T-cell (primary cell): ENCODE data around the gene CCDC195. TPM values are rescaled to one million over a fixed set of nuclear protein-coding genes. Genes with fewer than 3 reads are reported as not detected.

ENCODE experiments used
- ATAC-seq, 4 experiments: fragments of 200-7000 bp in 3 of 4; fragments of 150-1000 bp in 1 of 4; cut with Tn5 transposase; replicated peaks in 1 of 4; 1 replicate in 3 of 4; 2 replicates in 1 of 4; pipeline ENCODE4 v1.10.0; 2021; ENCODE audit warnings: moderate library complexity in 3 of 4, mild to moderate bottlenecking in 2 of 4, moderate number of reproducible peaks in 1 of 4
- CTCF ChIA-PET, 2 donors: fragments of 300-600 bp; sonication (Branson Sonifier 250); formaldehyde crosslinking; loops; one replicate each; lab custom pipeline; 2022; ENCODE audit warnings: antibody characterized with exemption in 2 of 2; lab: Charles Lee
- POLR2A ChIA-PET, 2 donors: fragments of 300-600 bp; sonication (Branson Sonifier 250); formaldehyde crosslinking; loops; one replicate each; lab custom pipeline; 2022; ENCODE audit warnings: antibody characterized with exemption in 2 of 2; lab: Charles Lee
- DNase-seq, 35 experiments: peaks; one replicate each; pipeline versions ENCODE4 v3.0.0 to v3.0.0-alpha.2; 2013 to 2023
- H3K27ac ChIP-seq: one replicate; pipeline ENCODE4 v1.5.1; 2013; ENCODE audit warnings: low read length
- H3K27me3 ChIP-seq, 2 experiments: replicated peaks in 1 of 2; 1 replicate in 1 of 2; 2 replicates in 1 of 2; pipeline versions ENCODE4 v1.6.1 to v1.7.0; 2013; ENCODE audit warnings: low read length in 1 of 2, mixed read lengths in 1 of 2; ENCODE audit not compliant: control insufficient read depth in 2 of 2, insufficient read depth in 2 of 2; ENCODE audit errors: extremely low read depth in 1 of 2
- H3K36me3 ChIP-seq, 2 donors: 1 replicate in 1 of 2; 2 replicates in 1 of 2; pipeline versions ENCODE4 v1.6.1 to v1.7.0; 2013; ENCODE audit warnings: low read length in 1 of 2; ENCODE audit not compliant: control insufficient read depth in 2 of 2, insufficient read depth in 1 of 2; ENCODE audit errors: extremely low read depth in 1 of 2
- H3K4me1 ChIP-seq, 2 experiments: 1 replicate in 1 of 2; 2 replicates in 1 of 2; pipeline versions ENCODE4 v1.6.1 to v1.7.0; 2013; ENCODE audit warnings: low read length in 2 of 2, mixed read lengths in 1 of 2; ENCODE audit not compliant: insufficient read depth in 2 of 2, control insufficient read depth in 1 of 2; ENCODE audit errors: extremely low read depth in 1 of 2
- H3K4me3 ChIP-seq, 2 donors: 1 replicate in 1 of 2; 2 replicates in 1 of 2; pipeline versions ENCODE4 v1.5.1 to v1.7.0; 2013; ENCODE audit warnings: mild to moderate bottlenecking in 2 of 2, low read length in 1 of 2, moderate library complexity in 1 of 2; ENCODE audit not compliant: control insufficient read depth in 1 of 2; ENCODE audit errors: extremely low read depth in 1 of 2
- H3K9me3 ChIP-seq: 2 replicates; pipeline ENCODE4 v1.7.0; 2013
- H3K27ac Mint-ChIP-seq, 2 donors: one replicate each; pipeline ENCODE4 v1.8.0; 2020 to 2021; ENCODE audit warnings: mild to moderate bottlenecking in 2 of 2, mixed read lengths in 2 of 2
- H3K27me3 Mint-ChIP-seq, 2 donors: one replicate each; pipeline ENCODE4 v1.8.0; 2021 to 2022; ENCODE audit warnings: mixed read lengths in 2 of 2
- H3K36me3 Mint-ChIP-seq: one replicate; pipeline ENCODE4 v1.8.0; 2021; ENCODE audit warnings: mixed read lengths
- H3K4me1 Mint-ChIP-seq, 3 donors: one replicate each; pipeline ENCODE4 v1.8.0; 2020 to 2022; ENCODE audit warnings: mixed read lengths in 3 of 3, mild to moderate bottlenecking in 1 of 3
- H3K4me3 Mint-ChIP-seq, 3 donors: one replicate each; pipeline ENCODE4 v1.8.0; 2020 to 2022; ENCODE audit warnings: mild to moderate bottlenecking in 3 of 3, mixed read lengths in 3 of 3, moderate library complexity in 3 of 3
- H3K9me3 Mint-ChIP-seq, 3 donors: one replicate each; pipeline ENCODE4 v1.8.0; 2020 to 2022; ENCODE audit warnings: mixed read lengths in 3 of 3
- WGBS: methylation state at CpG from one replicate; pipeline ENCODE4 v1.1.5; 2013; ENCODE audit warnings: missing lambda C conversion rate; ENCODE audit not compliant: insufficient coverage; 5-methylcytosine and 5-hydroxymethylcytosine counted together
- total RNA-seq, 35 experiments: library from RNA in 6 of 35; stranded (reverse) in 6 of 35; fragments of 120-200 nt in 1 of 35; gene quantifications; one replicate each; pipeline versions ENCODE4 v1.2.1 to v1.2.4 and lab custom pipeline; 2013 to 2026

The CCDC195 gene
- total RNA-seq, 5 donors from 2014 or later (not counting 1 experiment from before 2014, with no cell fraction given) = not detected

DNA sequence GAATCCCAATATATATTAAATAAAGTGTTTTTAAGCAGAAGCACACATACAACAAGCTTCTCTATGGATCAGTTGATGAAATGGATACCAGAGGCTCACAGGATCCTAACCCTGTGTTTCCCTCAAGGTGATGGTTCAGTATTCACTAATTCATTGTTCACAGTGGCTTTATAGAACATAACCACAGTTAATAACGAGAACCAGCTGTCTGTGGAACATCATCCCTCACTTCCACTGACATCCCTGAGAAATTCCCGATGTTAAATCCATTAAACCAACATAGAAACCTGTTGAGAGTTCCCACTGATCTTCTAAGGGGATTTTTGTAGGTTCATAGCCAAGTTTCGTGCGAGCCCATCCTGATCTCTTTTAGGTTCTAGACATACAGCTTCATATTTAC, 29.0 kb downstream of the CCDC195 start:
- no CpG with 5 or more reads among the region's 4 CpGs for WGBS
- DNase-seq (no peak), ATAC-seq (no peak)
- peaks cover 3 to 4% of the 10 kb centered on the region in 2 donors for H3K27me3 Mint-ChIP-seq
- H3K4me1 Mint-ChIP-seq = no peaks in the 10 kb centered on the region
- no peak overlapping the region for H3K27ac ChIP-seq
- H3K9me3 ChIP-seq = no peaks in the 10 kb centered on the region
- no peaks in the 10 kb centered on the region for H3K27me3 ChIP-seq
- H3K36me3 ChIP-seq = no peaks in the 10 kb centered on the region
- CTCF ChIA-PET = no interaction called here
- no peak overlapping the region for H3K27ac Mint-ChIP-seq
- POLR2A ChIA-PET = no interaction called here
- H3K4me1 ChIP-seq = no peaks in the 10 kb centered on the region
- no peak overlapping the region for H3K4me3 ChIP-seq
- no peaks in the 10 kb centered on the region for H3K36me3 Mint-ChIP-seq
- no peaks in the 10 kb centered on the region for H3K9me3 Mint-ChIP-seq
- H3K4me3 Mint-ChIP-seq = no peak overlapping the region

DNA sequence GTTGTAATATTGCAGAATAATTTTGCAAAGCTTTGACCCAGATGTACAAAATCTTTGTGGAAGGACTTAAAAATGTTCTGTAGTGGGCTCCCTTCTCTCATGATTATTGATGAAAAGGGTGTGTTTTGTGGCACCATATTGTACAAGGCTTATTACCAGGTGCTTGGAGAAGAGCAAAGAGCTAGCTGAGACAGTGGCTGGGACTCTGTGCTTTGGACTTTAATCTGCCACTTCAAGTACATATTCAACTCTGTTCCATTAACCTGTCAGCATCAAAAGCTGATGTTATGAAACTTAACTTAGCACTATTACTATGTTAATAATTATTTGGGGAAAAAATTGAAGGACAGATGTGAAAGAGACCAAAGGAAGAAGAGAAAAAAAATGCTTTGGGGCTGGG, 31.0 kb downstream of the CCDC195 start:
- Histone ChIP-seq H3K27ac (no peak overlapping the region), H3K4me1 (no peaks in the 10 kb centered on the region), H3K27me3 (no peaks in the 10 kb centered on the region), H3K9me3 (no peaks in the 10 kb centered on the region), H3K36me3 (no peaks in the 10 kb centered on the region), H3K4me3 (no peak overlapping the region)
- ChIA-PET CTCF (interaction anchor here in 1 of 2 donors (0.7 kb wide), 1 partner anchor 177 kb away, joined by 4 read pairs; no protein-coding TSS in a partner anchor), POLR2A (no interaction called here)
- no peaks in the 10 kb centered on the region for H3K4me1 Mint-ChIP-seq
- H3K27me3 Mint-ChIP-seq = peaks cover 0 to 3% of the 10 kb centered on the region in 2 donors
- DNase-seq (no peak), ATAC-seq (no peak)
- H3K4me3 Mint-ChIP-seq = no peak overlapping the region
- no peaks in the 10 kb centered on the region for H3K9me3 Mint-ChIP-seq
- no peak overlapping the region for H3K27ac Mint-ChIP-seq
- no peaks in the 10 kb centered on the region for H3K36me3 Mint-ChIP-seq

DNA sequence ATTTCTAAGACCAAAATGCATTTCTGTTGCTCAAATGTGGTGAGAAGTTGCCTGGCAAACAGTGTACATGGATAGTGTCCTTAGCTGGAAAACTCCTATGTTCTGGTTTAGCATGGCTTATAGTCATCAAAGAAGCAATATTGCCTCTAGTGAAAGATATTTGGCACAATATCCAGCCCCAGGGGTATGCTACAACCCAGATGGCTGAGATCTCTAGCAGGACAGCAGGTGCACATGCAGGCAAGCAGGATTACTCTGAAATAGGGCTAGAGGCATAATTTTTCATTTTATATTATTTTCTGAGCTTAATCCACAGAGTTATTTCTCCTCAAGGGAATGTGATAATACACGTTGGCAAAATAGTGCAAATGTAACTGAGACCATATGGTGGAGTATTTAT, 34.0 kb downstream of the CCDC195 start:
- Mint-ChIP-seq H3K27me3 (peaks cover 0 to 3% of the 10 kb centered on the region in 2 donors), H3K4me1 (no peaks in the 10 kb centered on the region), H3K27ac (no peak overlapping the region), H3K36me3 (no peaks in the 10 kb centered on the region), H3K9me3 (no peaks in the 10 kb centered on the region), H3K4me3 (no peak overlapping the region)
- Histone ChIP-seq H3K27ac (no peak overlapping the region), H3K4me3 (no peak overlapping the region), H3K36me3 (no peaks in the 10 kb centered on the region), H3K4me1 (no peaks in the 10 kb centered on the region), H3K27me3 (no peaks in the 10 kb centered on the region), H3K9me3 (no peaks in the 10 kb centered on the region)
- WGBS = no CpG with 5 or more reads among the region's 1 CpG
- POLR2A ChIA-PET = no interaction called here
- ATAC-seq (no peak), DNase-seq (no peak)
- CTCF ChIA-PET = no interaction called here

DNA sequence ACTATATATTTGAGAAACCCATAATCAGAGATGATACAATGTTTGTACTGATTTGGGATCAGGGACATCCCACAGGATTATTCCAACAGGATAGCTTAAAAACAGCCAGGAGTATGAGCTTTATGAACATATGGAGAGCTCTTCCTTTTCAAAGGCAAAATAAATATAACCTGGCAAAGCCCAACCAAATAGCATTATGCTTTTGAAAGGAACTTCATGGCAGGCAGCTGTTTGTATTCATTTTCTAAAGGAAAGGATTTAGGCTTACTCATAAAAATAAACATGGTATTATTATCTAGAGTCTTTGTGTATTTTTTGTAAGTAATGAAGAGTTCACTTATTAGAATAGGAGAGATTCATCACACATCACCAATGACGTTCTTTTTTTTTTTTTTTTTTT, 44.4 kb downstream of the CCDC195 start:
- ATAC-seq (no peak), DNase-seq (no peak)
- Histone ChIP-seq H3K27ac (no peak overlapping the region), H3K36me3 (no peaks in the 10 kb centered on the region), H3K4me1 (no peaks in the 10 kb centered on the region), H3K9me3 (no peaks in the 10 kb centered on the region), H3K4me3 (no peak overlapping the region), H3K27me3 (no peaks in the 10 kb centered on the region)
- Mint-ChIP-seq H3K9me3 (no peaks in the 10 kb centered on the region), H3K27me3 (peaks cover 0 to 2% of the 10 kb centered on the region in 2 donors), H3K27ac (no peak overlapping the region), H3K36me3 (no peaks in the 10 kb centered on the region), H3K4me3 (no peak overlapping the region), H3K4me1 (no peaks in the 10 kb centered on the region)
- ChIA-PET POLR2A (no interaction called here), CTCF (no interaction called here)
- WGBS = no CpG with 5 or more reads among the region's 1 CpG

DNA sequence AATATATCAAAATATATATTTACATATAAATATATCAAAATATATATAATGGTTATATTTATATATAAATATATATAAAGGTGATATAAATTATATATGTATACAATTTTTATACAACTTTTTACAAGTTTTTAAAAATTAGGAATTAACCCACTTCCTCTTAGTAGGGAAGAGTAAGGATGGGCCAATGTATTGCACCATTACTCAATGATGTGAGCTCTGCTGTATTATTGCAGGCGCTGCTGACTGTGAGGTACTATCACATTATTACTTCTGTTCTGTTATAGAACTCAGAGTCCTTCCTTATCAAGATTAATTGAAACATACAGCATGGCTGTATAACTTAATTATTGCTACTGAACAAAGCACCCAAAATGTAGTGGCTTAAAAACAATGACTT, 46.0 kb downstream of the CCDC195 start:
- ChIA-PET POLR2A (no interaction called here), CTCF (no interaction called here)
- no CpG with 5 or more reads among the region's 1 CpG for WGBS
- Mint-ChIP-seq H3K27me3 (peaks cover 0 to 2% of the 10 kb centered on the region in 2 donors), H3K36me3 (no peaks in the 10 kb centered on the region), H3K4me3 (no peak overlapping the region), H3K9me3 (no peaks in the 10 kb centered on the region), H3K4me1 (no peaks in the 10 kb centered on the region), H3K27ac (no peak overlapping the region)
- Histone ChIP-seq H3K36me3 (no peaks in the 10 kb centered on the region), H3K27ac (no peak overlapping the region), H3K9me3 (no peaks in the 10 kb centered on the region), H3K4me3 (no peak overlapping the region), H3K4me1 (no peaks in the 10 kb centered on the region), H3K27me3 (no peaks in the 10 kb centered on the region)
- ATAC-seq = no peak
- DNase-seq = no peak

DNA sequence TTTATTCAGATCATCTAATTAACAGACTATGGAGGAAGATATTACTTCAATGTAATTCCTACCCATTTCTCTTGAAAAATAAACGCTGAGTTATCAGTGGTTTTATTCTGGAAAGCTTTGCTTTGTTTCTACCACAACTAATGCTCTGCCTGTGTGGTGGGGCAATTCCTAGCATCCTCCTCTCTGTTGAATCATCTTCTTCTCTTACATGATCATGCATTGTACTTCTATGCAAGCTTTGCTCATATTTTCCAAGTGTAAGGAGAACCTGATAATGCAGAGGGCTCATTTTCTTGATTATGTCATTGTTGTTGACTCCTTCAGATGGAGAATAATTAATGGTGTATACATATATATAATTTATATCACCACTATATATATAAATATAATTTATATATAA, 46.7 kb downstream of the CCDC195 start:
- ATAC-seq (no peak), DNase-seq (no peak)
- peaks cover 0 to 2% of the 10 kb centered on the region in 2 donors for H3K27me3 Mint-ChIP-seq
- H3K36me3 ChIP-seq = no peaks in the 10 kb centered on the region
- no peaks in the 10 kb centered on the region for H3K4me1 Mint-ChIP-seq
- no peak overlapping the region for H3K27ac Mint-ChIP-seq
- WGBS = no CpG with 5 or more reads among the region's 1 CpG
- H3K4me3 Mint-ChIP-seq = no peak overlapping the region
- H3K27ac ChIP-seq = no peak overlapping the region
- H3K9me3 ChIP-seq = no peaks in the 10 kb centered on the region
- ChIA-PET POLR2A (no interaction called here), CTCF (no interaction called here)
- no peaks in the 10 kb centered on the region for H3K27me3 ChIP-seq
- no peaks in the 10 kb centered on the region for H3K36me3 Mint-ChIP-seq
- no peaks in the 10 kb centered on the region for H3K9me3 Mint-ChIP-seq
- no peaks in the 10 kb centered on the region for H3K4me1 ChIP-seq
- H3K4me3 ChIP-seq = no peak overlapping the region
